ENCODE data around the gene MED13L.
"Not testable (repeated sequence)": the region's sequence is repeated elsewhere in the genome, so short reads cannot be mapped to it uniquely, and the experiment has no call there.

MED13L gene

DNA sequence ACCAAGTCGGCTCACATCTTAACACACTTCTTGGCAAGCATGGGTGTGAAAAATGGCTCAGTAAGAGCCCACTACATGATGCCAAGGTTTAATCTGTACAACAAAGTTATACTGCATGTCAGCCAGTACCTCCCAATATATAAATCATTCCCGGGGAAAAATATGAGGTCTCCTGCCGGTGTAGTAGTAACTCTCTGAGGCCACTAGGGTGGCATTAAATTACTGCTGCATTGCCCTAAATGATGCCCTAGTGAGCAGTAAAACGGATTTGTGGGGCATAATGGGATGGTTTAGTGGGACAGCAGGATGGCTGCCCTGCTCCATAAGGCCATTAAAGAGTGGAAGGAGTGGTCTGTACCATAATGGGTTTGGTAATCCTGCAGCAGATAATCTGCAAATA lies 267.7 kb downstream of the MED13L start:
- no peak for DNase-seq (ENCODE audit: low read depth)

DNA sequence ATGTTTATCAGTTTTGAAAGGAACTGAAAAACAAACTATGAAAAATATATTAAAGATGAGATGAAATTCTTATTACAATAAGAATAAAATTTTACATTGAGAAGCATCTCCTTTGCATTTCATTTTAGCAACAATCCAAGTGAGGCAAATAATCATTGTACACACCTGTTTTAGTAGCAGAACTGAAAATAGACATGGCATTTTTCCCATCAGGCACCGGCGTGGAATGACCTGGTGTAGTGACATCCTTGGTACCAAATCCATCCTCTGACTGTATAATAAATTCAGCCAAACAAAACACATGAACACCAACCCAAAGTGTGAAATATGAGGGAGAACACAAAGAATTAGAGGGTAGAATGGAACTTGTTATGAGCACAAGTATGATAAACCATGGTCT lies 271.4 kb downstream of the MED13L start:
- no peak for DNase-seq (ENCODE audit: low read depth)

DNA sequence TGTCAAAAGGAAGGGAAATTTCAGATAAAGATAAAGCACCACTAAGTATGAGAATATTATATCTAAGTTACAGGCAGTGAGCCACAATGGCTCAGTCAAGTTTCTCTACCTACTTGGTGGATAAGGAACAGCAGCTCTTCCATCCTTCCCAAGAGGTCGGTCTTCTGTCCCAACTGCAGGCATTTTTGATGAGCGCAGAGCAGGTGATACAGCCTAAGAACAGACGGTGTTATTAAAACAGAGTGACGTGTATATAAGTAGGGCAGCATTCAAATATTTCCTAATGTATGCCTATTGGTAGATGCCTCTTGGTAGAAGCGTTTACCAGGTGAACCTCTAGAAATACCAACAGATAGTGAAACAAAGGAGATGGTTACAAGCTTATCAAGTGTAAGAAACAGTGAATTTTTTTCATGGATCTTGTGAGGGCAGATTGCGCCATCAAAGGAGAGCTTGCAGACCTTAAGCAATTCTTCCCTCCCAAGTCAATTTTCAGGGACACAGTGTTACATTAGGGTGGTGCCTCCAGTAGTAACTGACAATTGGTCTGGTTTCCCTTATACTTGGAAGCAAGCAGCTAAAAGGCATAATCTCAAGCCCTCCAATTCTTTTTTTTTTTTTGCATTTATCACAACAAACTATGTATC lies 274.5 kb downstream of the MED13L start:
- DNase-seq (ENCODE audit: low read depth) = no peak

DNA sequence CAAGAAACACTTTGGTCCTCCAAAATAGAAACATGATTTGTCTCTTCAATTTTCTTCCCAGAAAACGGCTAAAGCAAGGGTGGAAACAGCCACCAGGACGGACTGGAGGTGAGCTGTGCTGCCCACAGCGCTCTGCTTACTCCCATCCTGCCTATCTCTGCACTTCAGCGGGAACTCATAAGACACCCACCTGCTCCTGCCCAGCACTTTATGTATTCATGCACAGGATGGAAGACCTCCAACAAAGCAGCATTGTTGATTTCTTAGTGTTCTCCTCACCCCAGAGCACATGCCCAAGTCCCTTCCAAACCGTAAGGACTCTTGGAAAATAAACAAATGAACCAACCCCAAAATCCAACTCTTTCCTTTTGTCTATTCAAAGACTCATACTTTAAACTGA lies 277.2 kb downstream of the MED13L start:
- no peak for DNase-seq (ENCODE audit: low read depth)

DNA sequence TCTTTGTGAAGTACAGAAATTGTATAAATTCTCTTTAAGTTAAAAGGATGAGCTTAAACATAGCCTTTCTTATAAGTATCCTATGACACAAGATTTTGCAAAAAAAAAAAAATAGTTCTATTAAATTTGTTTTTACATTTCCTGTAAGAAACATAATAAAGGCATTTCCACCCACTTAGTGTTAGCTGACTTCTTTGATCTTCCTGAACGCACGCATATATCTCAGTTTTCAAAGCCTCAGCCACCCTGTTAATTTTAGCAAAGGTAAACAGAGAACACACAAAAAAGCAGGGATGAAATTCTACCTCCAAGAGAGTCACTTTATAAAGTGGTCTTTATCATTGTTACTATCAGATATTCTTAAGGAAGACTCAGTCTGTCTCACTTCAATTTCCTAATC lies 277.9 kb downstream of the MED13L start:
- DNase-seq (ENCODE audit: low read depth) = no peak

DNA sequence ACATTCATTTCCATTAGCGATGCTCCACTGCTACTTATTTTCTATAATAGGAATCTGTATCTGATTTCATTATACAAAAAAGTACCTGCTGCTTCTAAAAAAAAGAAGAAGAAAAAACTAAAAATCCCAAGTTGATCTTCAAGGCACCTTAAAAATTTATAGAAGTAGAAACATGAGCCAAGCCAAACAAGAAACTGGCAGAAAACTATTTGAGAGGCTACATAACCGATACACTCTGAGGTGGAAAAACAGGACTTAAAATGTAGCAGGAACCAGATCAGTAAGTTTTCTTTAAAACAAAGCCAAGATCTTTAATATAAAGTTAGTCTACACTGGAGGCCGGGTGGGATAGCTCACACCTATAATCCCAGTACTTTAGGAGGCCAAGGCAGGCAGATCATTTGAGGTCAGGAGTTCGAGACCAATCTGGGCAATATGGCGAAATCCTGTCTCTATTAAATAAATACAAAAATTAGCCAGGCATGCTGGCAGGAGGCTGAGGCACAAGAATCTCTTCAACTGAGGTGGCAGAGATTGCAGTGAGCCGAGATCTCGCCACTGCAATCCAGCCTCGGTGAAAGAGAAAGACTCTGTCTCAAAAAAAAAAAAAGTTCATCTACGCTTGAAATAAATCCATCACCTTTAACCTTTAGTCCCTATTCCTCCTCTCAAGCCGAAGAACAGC lies 278.6 kb downstream of the MED13L start:
- DNase-seq (ENCODE audit: low read depth) = no peak

DNA sequence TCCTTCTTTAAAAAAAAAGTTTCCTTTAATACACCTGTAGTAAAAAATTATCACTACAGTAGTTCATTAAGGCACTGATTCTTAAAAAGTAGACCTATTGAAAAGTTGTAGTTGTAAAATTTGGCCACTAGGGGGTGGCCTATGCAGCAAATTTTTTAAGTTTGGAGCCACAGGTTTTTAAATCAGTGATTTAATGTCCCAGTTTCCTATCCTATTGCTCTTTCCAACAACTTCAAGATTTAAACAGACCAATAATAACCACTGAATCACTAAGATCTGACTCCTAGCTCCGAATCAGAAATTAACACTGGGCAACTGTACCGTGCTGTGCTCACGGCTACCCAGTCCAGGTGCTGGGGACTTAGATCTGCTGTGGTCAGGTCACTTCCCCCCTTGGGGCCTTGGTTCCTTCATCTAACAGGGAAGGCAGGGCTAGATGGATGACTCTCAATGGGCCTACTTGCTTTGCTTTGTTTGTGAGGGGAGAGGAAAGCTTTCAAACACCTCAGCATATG lies 279.3 kb downstream of the MED13L start:
- DNase-seq (ENCODE audit: low read depth) = peak; percentile 13

DNA sequence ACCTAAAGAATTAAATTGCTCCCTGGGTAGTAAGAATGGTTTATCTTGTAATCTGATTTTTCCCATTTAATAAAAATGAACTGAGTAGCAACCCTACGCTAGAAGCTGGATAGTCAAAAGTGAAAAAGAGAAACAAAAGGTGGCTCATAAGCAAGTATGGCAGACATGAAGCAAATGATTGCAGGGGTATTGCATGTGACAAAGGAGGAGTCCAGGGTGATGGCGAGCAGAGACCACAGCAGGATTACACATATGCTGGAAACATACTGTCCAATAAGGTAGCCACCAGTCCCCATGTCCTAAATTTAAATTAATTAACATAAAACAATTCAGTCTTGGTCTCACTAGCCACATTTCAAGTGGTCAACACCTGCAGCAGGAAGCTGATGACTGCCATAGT lies 283.8 kb downstream of the MED13L start:
- no peak for DNase-seq (ENCODE audit: low read depth)

DNA sequence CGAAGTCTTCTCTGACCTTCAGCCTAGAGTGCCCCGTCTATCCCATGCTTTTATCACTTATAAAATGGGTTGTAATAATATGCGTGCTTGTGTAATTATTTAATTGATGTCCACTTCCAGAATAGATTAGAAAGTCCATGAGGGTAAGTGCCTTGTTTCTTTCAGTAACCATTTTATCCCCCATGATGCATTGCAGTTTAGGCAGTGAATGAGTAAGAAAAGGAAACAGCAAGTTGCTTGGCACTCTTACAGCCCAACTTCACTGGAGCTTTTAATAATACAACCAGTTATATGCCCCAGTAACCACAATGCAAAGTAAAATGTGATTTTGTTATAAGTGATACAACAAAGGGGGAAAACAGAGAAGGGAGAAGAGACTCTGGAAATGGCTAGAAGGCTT lies 287.3 kb downstream of the MED13L start:
- no peak for DNase-seq (ENCODE audit: low read depth)

DNA sequence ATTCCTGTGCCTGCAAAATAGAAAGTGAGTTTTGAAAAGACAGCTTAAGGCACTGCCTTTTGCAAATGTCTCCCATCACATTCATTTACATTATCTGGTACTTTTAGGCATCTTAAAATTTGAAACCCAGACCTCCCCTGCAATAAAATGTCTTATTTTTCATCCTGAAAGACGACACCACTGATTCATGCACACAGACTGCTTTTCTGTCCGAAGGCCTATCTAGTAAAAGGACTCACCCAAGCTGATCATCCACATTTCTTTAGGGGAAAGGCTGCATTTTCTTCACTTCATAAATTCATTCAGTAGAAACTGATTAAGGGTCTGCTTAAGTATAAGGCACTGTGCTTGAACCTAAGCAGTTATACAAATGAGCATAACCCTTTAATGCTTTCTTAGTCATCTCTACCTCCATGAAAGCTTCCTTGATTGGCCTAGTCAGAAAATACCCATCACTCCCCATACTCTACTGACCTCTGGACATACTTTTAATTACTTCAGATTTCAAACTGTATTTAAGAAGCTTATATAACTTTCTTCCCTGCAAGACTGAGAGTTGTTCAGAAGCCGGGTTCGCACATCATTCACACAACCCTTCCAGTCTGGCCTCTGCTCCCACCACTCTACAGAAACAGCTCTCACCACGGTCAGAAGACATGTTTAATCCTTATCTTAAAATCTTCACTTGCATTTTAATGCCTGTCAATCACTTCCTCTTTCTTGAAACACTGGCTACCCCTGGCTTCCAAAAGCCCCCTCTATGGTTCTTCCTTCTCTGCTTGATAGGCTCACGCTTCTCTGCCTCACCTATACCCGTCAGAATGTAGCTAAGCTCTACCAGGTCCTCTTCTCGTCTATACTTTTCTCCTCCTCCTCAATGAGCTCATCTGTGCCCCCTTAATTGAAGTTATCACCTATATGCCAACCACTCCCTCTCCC lies 288.6 kb downstream of the MED13L start:
- DNase-seq (ENCODE audit: low read depth) = no peak

DNA sequence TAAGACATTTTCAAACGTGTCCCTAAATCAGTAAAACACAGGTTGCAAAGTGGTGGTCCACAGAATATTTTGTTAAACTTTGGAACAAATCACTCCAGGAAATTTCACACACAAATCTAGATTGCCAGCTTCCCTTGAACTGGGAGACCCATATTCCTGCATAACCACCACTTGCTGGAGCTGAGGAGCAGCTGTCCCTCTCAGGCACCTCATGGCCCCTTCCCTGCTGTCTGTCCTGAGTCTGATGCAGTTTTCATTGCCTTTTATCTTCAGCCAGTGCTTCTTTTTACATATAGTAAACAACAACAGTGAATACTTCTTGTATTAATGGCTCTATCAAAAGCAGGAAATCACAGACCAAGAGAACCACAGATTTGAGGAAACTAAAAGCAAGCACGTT lies 289.3 kb downstream of the MED13L start:
- DNase-seq (ENCODE audit: low read depth) = no peak

DNA sequence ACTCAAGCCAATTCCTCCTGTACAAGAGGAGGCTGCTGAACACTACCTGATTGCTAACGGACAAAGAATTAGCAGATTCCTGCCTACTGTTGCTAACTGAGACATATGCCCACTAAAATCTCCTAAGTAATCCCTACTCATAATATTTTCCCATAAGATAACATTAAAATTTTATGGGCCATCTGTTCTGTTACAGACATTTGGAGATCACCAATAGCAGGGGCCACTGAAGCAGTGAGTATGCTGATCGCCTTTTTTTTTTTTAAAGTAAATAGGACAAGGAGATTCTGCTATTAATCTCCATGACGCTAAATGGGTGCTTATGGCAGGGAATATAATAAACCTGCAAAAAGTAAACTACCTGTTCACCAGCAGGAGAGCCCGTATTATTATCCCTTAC lies 292.9 kb downstream of the MED13L start:
- DNase-seq (ENCODE audit: low read depth) = no peak

DNA sequence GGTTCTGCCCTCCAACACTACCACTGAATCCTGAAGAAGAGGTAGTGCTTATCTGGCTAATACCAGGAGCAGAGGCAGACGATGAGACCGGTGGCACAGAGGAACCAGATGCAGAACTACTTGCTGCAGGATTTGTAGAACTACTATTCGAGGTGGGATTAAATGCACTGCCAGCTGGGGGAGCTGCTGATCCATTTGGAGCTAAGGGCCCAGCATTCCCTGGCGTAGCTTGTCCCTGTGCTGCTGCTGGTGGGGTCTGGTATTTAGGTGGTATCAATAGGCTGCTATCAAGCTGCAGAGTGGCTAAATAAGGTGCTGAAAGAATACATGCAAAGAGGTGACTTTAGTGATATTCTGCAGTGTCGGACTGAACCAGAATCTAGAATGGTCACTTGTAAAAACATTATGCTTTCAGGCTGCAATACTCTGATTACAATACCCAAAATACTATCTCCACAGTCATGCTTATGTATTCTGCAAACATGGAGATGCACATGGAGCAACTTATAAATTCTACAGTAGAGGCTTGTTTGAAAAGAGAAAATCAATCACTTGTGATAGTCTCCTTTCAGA lies 294.2 kb downstream of the MED13L start:
- DNase-seq (ENCODE audit: low read depth) = no peak

DNA sequence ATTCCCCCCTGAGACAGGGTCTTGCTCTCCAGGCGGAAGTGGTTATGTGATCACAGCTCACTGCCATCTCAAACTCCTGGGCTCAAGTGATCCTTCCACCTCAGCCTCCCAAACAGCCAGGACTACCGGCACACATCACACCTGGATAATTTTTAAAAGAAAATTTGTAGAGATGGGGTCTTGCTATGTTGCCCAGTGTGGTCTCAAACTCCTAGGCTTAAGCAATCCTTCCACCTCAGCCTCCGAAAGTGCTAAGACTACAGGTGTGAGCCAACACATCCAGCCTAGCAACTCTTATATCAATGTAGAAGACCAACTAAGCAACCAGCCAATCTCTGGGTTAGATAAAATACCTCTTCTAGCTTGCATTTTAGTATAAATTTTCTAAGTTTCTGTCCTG lies 297.2 kb downstream of the MED13L start:
- DNase-seq (ENCODE audit: low read depth) = no peak

DNA sequence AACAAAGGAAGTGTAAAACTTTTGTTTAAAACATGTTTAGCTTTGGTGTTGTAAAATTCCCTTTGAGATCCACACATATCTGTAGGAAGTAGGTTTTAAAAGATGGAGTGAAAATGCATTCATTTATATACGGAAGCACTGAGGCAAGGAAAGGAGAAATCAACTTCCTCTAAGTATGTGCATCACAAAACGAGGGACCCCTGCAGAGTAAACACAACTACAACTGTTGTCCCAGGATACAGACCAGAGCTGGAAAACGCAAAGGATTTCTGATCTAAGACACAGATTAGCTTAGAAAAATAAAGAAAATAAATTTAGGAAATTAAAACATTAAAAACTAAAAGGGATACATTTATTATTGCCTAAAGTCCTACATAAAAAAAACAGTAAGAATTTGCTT lies 297.6 kb downstream of the MED13L start:
- DNase-seq (ENCODE audit: low read depth) = no peak

DNA sequence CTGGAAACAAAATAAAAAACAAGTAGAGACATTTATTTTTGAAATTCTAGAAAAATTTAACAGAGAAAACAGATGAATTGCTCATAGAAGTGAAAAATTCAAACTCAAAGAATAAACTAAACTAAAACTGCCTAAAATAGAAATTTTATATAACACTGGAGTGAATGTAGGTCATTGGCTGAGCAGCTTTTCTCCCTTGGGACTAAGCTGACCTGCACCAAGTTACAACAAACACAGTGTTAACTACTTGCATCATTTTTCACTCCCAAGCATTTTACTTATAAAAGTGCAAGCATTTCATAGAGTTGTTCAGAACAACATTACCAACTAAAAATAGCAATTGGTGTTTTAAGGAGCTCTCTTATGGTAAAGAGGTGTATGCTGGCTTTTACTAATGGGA lies 298.1 kb downstream of the MED13L start:
- no peak for DNase-seq (ENCODE audit: low read depth)

DNA sequence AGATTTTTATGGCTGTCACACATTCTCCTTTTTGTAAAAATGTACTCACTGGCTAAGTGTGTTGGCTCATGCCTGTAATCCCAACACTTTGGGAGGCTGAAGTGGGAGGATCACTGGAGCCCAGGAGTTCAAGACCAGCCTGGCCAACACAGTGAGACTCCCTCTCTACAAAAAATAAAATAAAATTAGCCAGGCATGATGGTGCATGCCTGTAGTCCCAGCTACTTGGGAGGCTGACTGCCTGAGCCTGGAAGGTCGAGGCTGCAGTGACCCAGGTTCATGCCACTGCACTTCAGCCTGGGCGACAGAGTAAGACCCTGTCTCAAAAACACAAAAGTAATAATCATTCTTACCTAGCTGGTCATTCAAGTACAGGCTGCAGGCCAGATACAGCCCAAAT lies 300.7 kb downstream of the MED13L start:
- DNase-seq (ENCODE audit: low read depth) = not testable (repeated sequence)

DNA sequence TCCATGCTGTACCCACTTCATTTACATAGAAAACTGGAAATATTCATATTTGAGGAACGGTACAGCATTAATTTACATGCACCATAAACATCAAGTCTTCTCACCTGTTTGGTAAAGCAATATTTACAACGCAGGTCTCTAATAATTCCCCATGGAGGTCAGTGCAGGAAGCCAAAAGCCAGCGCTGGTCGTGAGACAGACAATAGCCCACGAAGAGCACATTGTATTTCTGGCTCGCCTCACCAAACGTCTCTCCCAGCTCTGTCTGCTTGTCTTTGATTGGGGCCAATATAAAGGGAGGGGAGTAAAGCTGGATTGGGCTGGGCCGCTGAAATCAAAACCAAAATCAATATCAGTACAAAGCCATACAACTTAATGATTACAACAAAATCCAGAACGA lies 302.1 kb downstream of the MED13L start:
- no peak for DNase-seq (ENCODE audit: low read depth)

DNA sequence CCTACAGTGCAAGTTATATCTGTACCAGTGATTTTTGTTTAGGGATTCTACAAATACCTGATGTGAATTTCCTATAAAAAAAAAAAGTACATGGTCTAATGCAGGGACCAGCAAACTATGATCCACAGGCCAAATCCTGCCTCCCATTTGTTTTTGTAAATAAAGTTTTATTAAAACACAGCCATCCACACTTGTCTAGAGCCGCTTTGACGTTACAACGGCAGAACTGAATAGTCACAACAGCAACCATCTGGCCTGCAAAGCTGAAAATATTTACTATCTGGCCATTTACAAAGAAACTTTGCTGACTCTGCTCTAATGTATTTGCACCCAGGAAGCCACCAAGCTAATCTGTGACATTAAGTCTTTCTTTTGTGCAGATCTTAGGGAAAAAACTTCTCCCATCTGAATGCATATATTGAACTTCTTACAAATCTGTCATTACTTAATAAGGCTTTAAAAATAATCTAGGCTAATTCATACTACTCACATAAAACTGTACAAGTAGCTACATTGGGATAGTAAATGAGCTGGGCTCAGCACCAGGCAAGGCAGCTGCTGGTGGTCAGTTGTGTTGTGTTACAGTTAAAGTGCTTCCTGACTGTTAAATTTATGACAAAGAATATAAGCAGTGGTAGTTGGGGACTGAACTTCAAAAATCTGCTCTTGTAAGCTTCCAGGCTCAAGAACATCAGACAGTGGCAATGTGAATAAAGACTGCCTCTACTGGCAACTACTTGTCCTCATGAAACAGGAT lies 303.3 kb downstream of the MED13L start:
- DNase-seq (ENCODE audit: low read depth) = no peak

DNA sequence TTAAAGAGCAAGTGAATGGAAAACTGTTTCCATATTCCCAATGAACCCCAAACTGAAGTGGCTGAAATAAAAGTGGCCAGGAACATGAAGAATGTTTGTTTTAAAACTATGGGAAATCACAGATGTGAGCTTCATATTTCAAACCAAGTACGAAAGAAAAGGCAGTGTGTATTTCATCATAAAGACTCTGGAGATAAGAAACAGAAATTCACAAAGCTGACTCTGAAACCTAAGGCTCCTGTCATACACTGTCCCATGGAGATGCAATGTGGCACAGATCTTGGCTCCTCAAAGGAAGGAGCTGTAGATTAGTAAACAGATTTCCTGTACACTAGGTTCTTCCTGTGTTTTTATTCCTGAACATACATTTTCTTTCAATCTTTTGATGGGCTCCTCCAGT lies 304.4 kb downstream of the MED13L start:
- DNase-seq (ENCODE audit: low read depth) = no peak

DNA sequence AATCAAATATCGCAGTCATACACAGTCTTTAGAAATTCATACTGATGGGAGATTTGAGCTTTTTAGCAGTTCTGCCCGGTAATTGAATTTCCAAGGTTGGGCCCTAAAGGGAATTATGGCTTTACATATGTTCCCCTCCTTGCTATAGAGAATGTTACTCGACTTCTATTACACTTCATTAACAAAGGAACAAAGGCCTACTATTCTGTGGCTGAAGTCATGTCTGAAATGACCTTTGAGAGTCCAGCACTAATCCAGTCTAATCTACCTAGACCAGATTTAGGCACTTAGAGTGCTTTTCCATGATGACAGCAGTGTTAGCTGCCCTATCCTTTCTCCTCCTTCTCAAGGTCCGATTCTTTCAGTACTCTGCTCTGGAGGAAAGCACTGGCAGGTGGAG lies 305.3 kb downstream of the MED13L start:
- no peak for DNase-seq (ENCODE audit: low read depth)

DNA sequence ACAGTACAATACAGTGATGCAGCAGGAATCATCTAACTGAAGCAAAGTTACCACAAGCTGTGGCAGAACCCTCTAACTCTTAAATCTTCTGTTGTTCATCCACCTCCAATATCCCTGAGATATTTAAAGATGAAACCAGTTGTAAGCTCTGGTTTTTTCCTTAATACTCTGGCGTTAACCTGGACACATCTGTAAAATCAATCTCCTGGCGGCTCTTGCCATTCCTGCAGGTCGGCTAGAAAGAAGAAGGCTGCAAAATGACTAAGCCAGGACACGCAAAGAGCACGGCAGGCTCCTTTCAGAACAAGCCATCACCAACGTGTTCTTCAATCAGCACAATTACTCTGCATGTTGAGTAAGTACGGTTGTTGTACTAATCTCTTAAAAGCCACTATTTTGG lies 309.3 kb downstream of the MED13L start:
- no peak for DNase-seq (ENCODE audit: low read depth)

Data from GM04503 (cell line).